ENCODE measurements around the gene GOLGA7B. TPM values are rescaled to one million over a fixed set of nuclear protein-coding genes. Genes with fewer than 3 reads are reported as not detected.

The GOLGA7B gene
- total RNA-seq, 1 donor from 2014 or later: 0.32 TPM

DNA sequence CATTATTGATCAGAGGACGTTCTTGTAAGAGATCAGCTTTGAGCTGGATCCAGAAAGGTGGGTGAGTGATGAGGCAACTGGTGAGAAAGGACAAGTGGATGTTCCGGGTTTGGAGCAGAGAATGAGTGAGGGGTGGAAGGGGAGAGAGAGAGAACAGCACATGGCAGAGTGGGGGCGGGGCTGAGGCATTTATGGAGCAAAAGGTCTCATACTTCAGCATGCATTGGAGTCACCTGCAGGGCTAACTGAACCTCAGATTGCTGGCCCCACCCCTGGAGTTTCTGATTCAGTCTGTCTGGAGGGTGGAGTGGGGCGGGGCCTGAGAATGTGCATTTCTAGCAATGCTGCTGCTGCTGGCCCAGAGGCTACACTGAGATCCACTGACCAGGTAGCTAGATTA lies 71.2 kb downstream of the GOLGA7B start:
- no peak for DNase-seq (ENCODE audit: low spot score)

Other genes starting within 250 kb of the GOLGA7B start
- gene MORN4, start 216.3 kb upstream of the GOLGA7B start, total RNA-seq: 1.5 TPM
- gene PI4K2A, start 209.2 kb upstream of the GOLGA7B start, total RNA-seq: 22.3 TPM
- 30.5 TPM for gene AVPI1, start 162.6 kb upstream of the GOLGA7B start, total RNA-seq
- 28.7 TPM for gene MARVELD1, start 136.1 kb upstream of the GOLGA7B start, total RNA-seq
- gene ZFYVE27, start 112.7 kb upstream of the GOLGA7B start, total RNA-seq: 19.2 TPM
- not detected for gene SFRP5, start 77.8 kb upstream of the GOLGA7B start, total RNA-seq
- 1.3 TPM for gene CRTAC1, start 180.8 kb downstream of the GOLGA7B start, total RNA-seq

Measured in mesenteric fat pad (tissue), 1 donor.